PC-9 (cell line): Measurements from ENCODE around the gene C3. TPM values are rescaled to one million over a fixed set of nuclear protein-coding genes. Genes with fewer than 3 reads are reported as not detected.

ENCODE experiments used
- BruUV-seq: library from RNA; stranded (reverse); fragments of 400-500 nt; replicated peaks from 2 replicates; lab custom pipeline; 2021; lab: Mats Ljungman, UMichigan
- CTCF ChIA-PET: fragments of 300-600 bp; sonication (Branson Sonifier 250); formaldehyde crosslinking; loops from one replicate; lab custom pipeline; 2022; ENCODE audit warnings: antibody characterized with exemption; lab: Charles Lee
- POLR2A ChIA-PET: fragments of 300-600 bp; sonication (Branson Sonifier 250); formaldehyde crosslinking; loops from one replicate; lab custom pipeline; 2022; ENCODE audit warnings: antibody characterized with exemption; ENCODE audit not compliant: unreplicated experiment; lab: Charles Lee
- DNase-seq, 2 experiments: peaks; one replicate each; pipeline versions ENCODE4 v3.0.0 to v3.0.0-alpha.2; 2015 to 2022; ENCODE audit warnings: mixed read lengths in 1 of 2
- H2AFZ ChIP-seq: fragments of 200-600 bp; sonication (generic); 2 replicates; pipeline ENCODE4 v1.8.1; 2017; ENCODE audit warnings: antibody characterized with exemption
- H3F3A ChIP-seq: fragments of 200-600 bp; sonication (generic); 2 replicates; pipeline ENCODE4 v1.8.1; 2017; ENCODE audit warnings: antibody characterized with exemption, mild to moderate bottlenecking, low read depth; ENCODE audit not compliant: insufficient read depth
- H3K27ac ChIP-seq: fragments of 200-600 bp; sonication (generic); 2 replicates; pipeline ENCODE4 v1.6.1; 2016; ENCODE audit warnings: mixed run types
- H3K27me3 ChIP-seq: fragments of 200-600 bp; sonication (generic); 2 replicates; pipeline ENCODE4 v1.6.1; 2016; ENCODE audit warnings: low read depth, mixed run types; ENCODE audit not compliant: insufficient read depth
- H3K36me3 ChIP-seq: fragments of 200-600 bp; sonication (generic); 2 replicates; pipeline ENCODE4 v1.6.1; 2016; ENCODE audit warnings: low read depth, mixed run types
- H3K4me1 ChIP-seq: fragments of 200-600 bp; sonication (generic); replicated peaks from 2 replicates; pipeline ENCODE4 v1.6.1; 2016; ENCODE audit warnings: mixed run types; ENCODE audit not compliant: insufficient read depth
- H3K4me2 ChIP-seq: fragments of 200-600 bp; sonication (generic); 2 replicates; pipeline ENCODE4 v1.6.1; 2017; ENCODE audit warnings: mixed run types
- H3K4me3 ChIP-seq: fragments of 200-600 bp; sonication (generic); 2 replicates; pipeline ENCODE4 v1.6.1; 2016; ENCODE audit warnings: mixed run types
- H3K79me2 ChIP-seq: fragments of 200-600 bp; sonication (generic); 2 replicates; pipeline ENCODE4 v1.6.1; 2017; ENCODE audit warnings: low read depth, mixed run types
- H3K9me2 ChIP-seq: fragments of 200-600 bp; sonication (generic); 2 replicates; pipeline ENCODE4 v1.8.1; 2017; ENCODE audit warnings: mild to moderate bottlenecking; ENCODE audit not compliant: insufficient read depth
- H3K9me3 ChIP-seq: fragments of 200-600 bp; sonication (generic); 2 replicates; pipeline ENCODE4 v1.8.1; 2016; ENCODE audit warnings: low read depth; ENCODE audit not compliant: insufficient read depth
- H4K20me1 ChIP-seq: fragments of 200-600 bp; sonication (generic); 2 replicates; pipeline ENCODE4 v1.8.1; 2017; ENCODE audit not compliant: insufficient read depth
- EZH2 ChIP-seq: fragments of 200-600 bp; sonication (generic); IDR thresholded peaks from 2 replicates; pipeline ENCODE4 v1.8.0; 2017; ENCODE audit warnings: antibody characterized with exemption, low read depth
- intact Hi-C: fragments of 100-400 bp; cut with micrococcal nuclease; formaldehyde crosslinking; loops from one replicate; pipeline ENCODE4 v1.10.0; 2022; ENCODE audit not compliant: unreplicated experiment
- total RNA-seq: library from RNA; stranded (reverse); gene quantifications from 2 replicates; pipeline ENCODE4 v1.2.3, GENCODE V29; 2021
- TF ChIP-seq, protein P1 (sequence below): fragments of 200-600 bp; sonication (generic); conservative IDR thresholded peaks from 2 replicates; pipeline ENCODE4 v1.6.1; 2017; ENCODE audit warnings: mixed run types, antibody characterized with exemption, mild to moderate bottlenecking, moderate library complexity

Gene C3
- total RNA-seq, 1 experiment from 2014 or later, result 130 TPM

DNA sequence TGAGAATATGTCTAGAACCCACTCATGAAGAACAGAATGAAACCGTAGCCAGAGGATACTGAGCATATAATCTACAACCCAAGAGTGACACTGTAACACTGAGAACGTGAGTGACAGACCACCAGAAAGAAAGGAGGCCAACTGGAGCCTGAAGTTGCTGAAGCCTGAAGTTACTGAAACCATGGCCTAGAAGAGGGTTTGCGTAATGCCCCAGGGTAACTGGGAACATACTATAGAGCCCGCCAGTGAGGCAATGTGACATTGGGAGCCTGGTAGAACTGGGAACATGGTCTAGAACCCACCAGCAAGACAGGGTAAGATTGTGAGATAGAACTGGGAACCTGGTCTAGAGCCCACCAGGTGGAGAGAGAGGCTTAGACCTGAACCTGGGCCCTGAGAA lies 35.0 kb downstream of the C3 start:
- H3K27ac ChIP-seq, result no peak overlapping the region
- DNase-seq, result no peak
- no peaks in the 10 kb centered on the region for H3K27me3 ChIP-seq
- intact Hi-C loops, result no loop called here
- TF ChIP-seq EZH2, result no peak
- TF ChIP-seq, protein P1, sequence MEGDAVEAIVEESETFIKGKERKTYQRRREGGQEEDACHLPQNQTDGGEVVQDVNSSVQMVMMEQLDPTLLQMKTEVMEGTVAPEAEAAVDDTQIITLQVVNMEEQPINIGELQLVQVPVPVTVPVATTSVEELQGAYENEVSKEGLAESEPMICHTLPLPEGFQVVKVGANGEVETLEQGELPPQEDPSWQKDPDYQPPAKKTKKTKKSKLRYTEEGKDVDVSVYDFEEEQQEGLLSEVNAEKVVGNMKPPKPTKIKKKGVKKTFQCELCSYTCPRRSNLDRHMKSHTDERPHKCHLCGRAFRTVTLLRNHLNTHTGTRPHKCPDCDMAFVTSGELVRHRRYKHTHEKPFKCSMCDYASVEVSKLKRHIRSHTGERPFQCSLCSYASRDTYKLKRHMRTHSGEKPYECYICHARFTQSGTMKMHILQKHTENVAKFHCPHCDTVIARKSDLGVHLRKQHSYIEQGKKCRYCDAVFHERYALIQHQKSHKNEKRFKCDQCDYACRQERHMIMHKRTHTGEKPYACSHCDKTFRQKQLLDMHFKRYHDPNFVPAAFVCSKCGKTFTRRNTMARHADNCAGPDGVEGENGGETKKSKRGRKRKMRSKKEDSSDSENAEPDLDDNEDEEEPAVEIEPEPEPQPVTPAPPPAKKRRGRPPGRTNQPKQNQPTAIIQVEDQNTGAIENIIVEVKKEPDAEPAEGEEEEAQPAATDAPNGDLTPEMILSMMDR, result no peak
- no peak overlapping the region for H2AFZ ChIP-seq
- CTCF ChIA-PET, result no interaction called here
- H3K36me3 ChIP-seq, result no peaks in the 10 kb centered on the region
- H4K20me1 ChIP-seq, result no peaks in the 10 kb centered on the region
- peaks cover 13% of the 10 kb centered on the region; the same call in 1 of the 2 replicates for H3F3A ChIP-seq
- H3K4me3 ChIP-seq, result no peak overlapping the region
- H3K4me2 ChIP-seq, result no peak overlapping the region
- H3K79me2 ChIP-seq, result no peaks in the 10 kb centered on the region
- H3K9me3 ChIP-seq, result no peaks in the 10 kb centered on the region
- no TSS peak for BruUV-seq
- H3K4me1 ChIP-seq, result peaks cover 17% of the 10 kb centered on the region
- POLR2A ChIA-PET, result no interaction called here
- H3K9me2 ChIP-seq, result no peaks in the 10 kb centered on the region

DNA sequence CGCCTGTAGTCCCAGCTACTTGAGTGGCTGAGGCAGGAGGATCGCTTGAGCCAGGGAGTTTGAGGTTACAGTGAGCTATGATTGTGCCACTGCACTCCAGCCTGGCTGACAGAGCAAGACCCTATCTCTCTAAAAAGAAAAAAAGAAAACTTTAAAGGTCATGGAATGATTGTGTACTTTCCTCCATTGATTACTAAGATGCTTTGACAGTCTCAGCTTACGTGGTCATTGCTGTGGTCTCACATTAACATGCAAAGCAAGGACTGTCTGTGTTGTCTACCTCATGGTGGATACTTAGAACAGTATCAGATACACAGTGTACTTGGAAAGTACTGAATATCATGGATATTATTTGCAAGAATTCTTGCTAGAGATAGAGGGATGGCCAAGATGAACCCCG lies 36.5 kb downstream of the C3 start:
- H4K20me1 ChIP-seq, result no peaks in the 10 kb centered on the region

DNA sequence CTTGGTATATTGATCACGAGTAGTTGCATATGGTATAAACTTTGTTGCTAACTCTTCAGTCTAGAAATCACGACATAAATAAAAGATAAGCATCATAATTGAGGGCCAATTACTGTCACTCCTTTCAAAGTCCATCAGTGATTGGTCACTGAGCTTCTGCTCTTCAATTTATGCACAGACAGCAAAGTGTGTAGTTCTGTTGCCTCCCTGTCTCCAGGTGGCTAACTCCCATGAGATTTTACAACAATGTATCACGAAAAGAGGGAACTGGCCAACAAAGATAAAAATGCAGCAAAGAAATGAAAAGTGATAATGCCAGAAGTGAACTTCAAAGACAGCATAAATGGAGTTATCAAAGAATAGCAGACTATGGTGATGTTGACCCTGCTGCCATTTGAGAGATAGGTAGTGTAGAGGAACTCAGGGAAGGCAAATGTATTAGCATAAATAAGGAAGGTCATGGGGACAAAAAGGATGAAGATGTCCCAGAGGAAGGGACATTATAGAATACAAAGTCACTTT lies 37.8 kb downstream of the C3 start:
- no peak overlapping the region for H3K27ac ChIP-seq
- DNase-seq, result no peak
- H3K36me3 ChIP-seq, result no peaks in the 10 kb centered on the region
- H2AFZ ChIP-seq, result no peak overlapping the region
- H3K9me3 ChIP-seq, result no peaks in the 10 kb centered on the region
- no peaks in the 10 kb centered on the region for H3K9me2 ChIP-seq
- no peaks in the 10 kb centered on the region for H4K20me1 ChIP-seq
- no TSS peak for BruUV-seq
- no peak overlapping the region for H3K4me3 ChIP-seq
- ChIA-PET CTCF (no interaction called here), POLR2A (no interaction called here)
- no peaks in the 10 kb centered on the region for H3K27me3 ChIP-seq
- intact Hi-C loops, result no loop called here
- H3K4me2 ChIP-seq, result no peak overlapping the region
- no peaks in the 10 kb centered on the region for H3K79me2 ChIP-seq
- H3K4me1 ChIP-seq, result peaks cover 39% of the 10 kb centered on the region
- peaks cover 23% of the 10 kb centered on the region; the same call in 1 of the 2 replicates for H3F3A ChIP-seq
- no peak for TF ChIP-seq EZH2
- TF ChIP-seq, protein P1, result no peak

More for the DNA sequence above, 36.5 kb downstream of the C3 start:
- no peak overlapping the region for H3K4me2 ChIP-seq
- H3K36me3 ChIP-seq, result no peaks in the 10 kb centered on the region
- H3K27me3 ChIP-seq, result no peaks in the 10 kb centered on the region
- no peak for DNase-seq
- H3K9me3 ChIP-seq, result no peaks in the 10 kb centered on the region
- peaks cover 23% of the 10 kb centered on the region; the same call in 1 of the 2 replicates for H3F3A ChIP-seq
- TF ChIP-seq, protein P1, result no peak
- TF ChIP-seq EZH2, result no peak
- H3K9me2 ChIP-seq, result no peaks in the 10 kb centered on the region
- CTCF ChIA-PET, result no interaction called here
- POLR2A ChIA-PET, result no interaction called here
- H3K4me1 ChIP-seq, result peaks cover 31% of the 10 kb centered on the region
- H3K79me2 ChIP-seq, result no peaks in the 10 kb centered on the region
- H2AFZ ChIP-seq, result no peak overlapping the region
- intact Hi-C loops, result no loop called here
- no TSS peak for BruUV-seq
- no peak overlapping the region for H3K27ac ChIP-seq
- H3K4me3 ChIP-seq, result no peak overlapping the region
